A673 (cell line): ENCODE data around the gene RTN1. TPM values are rescaled to one million over a fixed set of nuclear protein-coding genes. Genes with fewer than 3 reads are reported as not detected.
"Not testable (repeated sequence)": the region's sequence is repeated elsewhere in the genome, so short reads cannot be mapped to it uniquely, and the experiment has no call there.

Experiments
- BruUV-seq: library from RNA; stranded (reverse); fragments of 400-500 nt; replicated peaks from 2 replicates; lab custom pipeline; 2021; lab: Mats Ljungman, UMichigan
- CTCF ChIA-PET: fragments of 300-600 bp; sonication (Branson Sonifier 250); formaldehyde crosslinking; loops from one replicate; lab custom pipeline; 2022; ENCODE audit warnings: antibody characterized with exemption; lab: Charles Lee
- POLR2A ChIA-PET: fragments of 300-600 bp; sonication (Branson Sonifier 250); formaldehyde crosslinking; loops from one replicate; lab custom pipeline; 2022; ENCODE audit warnings: antibody characterized with exemption; ENCODE audit not compliant: low non-redundant PET; lab: Charles Lee
- DNase-seq: peaks from one replicate; pipeline ENCODE4 v3.0.0-alpha.2; 2015; ENCODE audit warnings: low spot score
- H3K27ac ChIP-seq: fragments of 200-600 bp; sonication (generic); 2 replicates; pipeline ENCODE4 v1.5.1; 2016; ENCODE audit warnings: mixed run types, low read depth, mild to moderate bottlenecking, mixed read lengths, antibody characterized with exemption, low read length; ENCODE audit not compliant: poor library complexity, severe bottlenecking
- H3K27me3 ChIP-seq: fragments of 200-600 bp; sonication (generic); replicated peaks from 2 replicates; pipeline ENCODE4 v1.6.1; 2017; ENCODE audit warnings: mixed run types, low read depth, mild to moderate bottlenecking, mixed read lengths, antibody characterized with exemption, low read length; ENCODE audit not compliant: insufficient read depth, poor library complexity
- H3K36me3 ChIP-seq: fragments of 200-600 bp; sonication (generic); 2 replicates; pipeline ENCODE4 v1.6.1; 2016; ENCODE audit warnings: mixed run types, mild to moderate bottlenecking, mixed read lengths, antibody characterized with exemption, low read length; ENCODE audit not compliant: insufficient read depth, poor library complexity, severe bottlenecking
- H3K4me1 ChIP-seq: fragments of 200-600 bp; sonication (generic); 2 replicates; pipeline ENCODE4 v1.6.1; 2017; ENCODE audit warnings: mixed run types, mild to moderate bottlenecking, mixed read lengths, antibody characterized with exemption, low read length; ENCODE audit not compliant: insufficient read depth, poor library complexity, severe bottlenecking
- H3K4me3 ChIP-seq: fragments of 200-600 bp; sonication (generic); 2 replicates; pipeline ENCODE4 v1.5.1; 2016; ENCODE audit warnings: low read depth, mixed run types, mild to moderate bottlenecking, mixed read lengths, low read length; ENCODE audit not compliant: poor library complexity, severe bottlenecking
- H3K9me3 ChIP-seq: fragments of 200-600 bp; sonication (generic); 2 replicates; pipeline ENCODE4 v1.6.1; 2016; ENCODE audit warnings: mixed run types, low read depth, mild to moderate bottlenecking, mixed read lengths, antibody characterized with exemption, low read length; ENCODE audit not compliant: poor library complexity, severe bottlenecking
- CTCF ChIP-seq: fragments of 300-800, 200-600 bp; sonication (generic); conservative IDR thresholded peaks from 2 replicates; pipeline ENCODE4 v1.5.1; 2017; ENCODE audit warnings: low read depth, mild to moderate bottlenecking, antibody characterized with exemption, low read length, moderate library complexity, mixed read lengths
- EZH2 ChIP-seq: fragments of 200-600 bp; sonication (generic); IDR thresholded peaks from 2 replicates; pipeline ENCODE4 v1.6.1; 2017; ENCODE audit warnings: borderline replicate concordance, low read depth, mild to moderate bottlenecking, mixed read lengths, antibody characterized with exemption, low read length; ENCODE audit not compliant: poor library complexity, severe bottlenecking
- intact Hi-C: fragments of 100-400 bp; cut with micrococcal nuclease; formaldehyde crosslinking; loops from one replicate; pipeline ENCODE4 v1.10.0; 2022; ENCODE audit not compliant: unreplicated experiment
- total RNA-seq: library from RNA; stranded (reverse); gene quantifications from 2 replicates; pipeline ENCODE4 v1.2.3, GENCODE V29; 2021

The RTN1 gene
- total RNA-seq, 1 experiment from 2014 or later: 4.0 TPM

GRCh38 chr14:59656473-59656872, 214.1 kb downstream of the RTN1 start:
- no peak overlapping the region for H3K4me3 ChIP-seq
- H3K36me3 ChIP-seq: no peaks in the 10 kb centered on the region
- no peaks in the 10 kb centered on the region for H3K4me1 ChIP-seq
- BruUV-seq: no TSS peak
- ChIA-PET CTCF (no interaction called here), POLR2A (no interaction called here)
- no peak overlapping the region for H3K27ac ChIP-seq
- DNase-seq: no peak
- no peak for TF ChIP-seq CTCF
- no peak for TF ChIP-seq EZH2
- H3K27me3 ChIP-seq: no peaks in the 10 kb centered on the region
- H3K9me3 ChIP-seq: no peaks in the 10 kb centered on the region
- intact Hi-C loops: no loop called here

- CTCF ChIA-PET, DNase-seq, BruUV-seq, H3K27me3 ChIP-seq, intact Hi-C loops, H3K9me3 ChIP-seq, H3K4me3 ChIP-seq, H3K27ac ChIP-seq, POLR2A ChIA-PET, H3K36me3 ChIP-seq, H3K4me1 ChIP-seq: not testable (repeated sequence)
These were observed 216.4 kb downstream of the RTN1 start for GRCh38 chr14:59654131-59654530.

DNA sequence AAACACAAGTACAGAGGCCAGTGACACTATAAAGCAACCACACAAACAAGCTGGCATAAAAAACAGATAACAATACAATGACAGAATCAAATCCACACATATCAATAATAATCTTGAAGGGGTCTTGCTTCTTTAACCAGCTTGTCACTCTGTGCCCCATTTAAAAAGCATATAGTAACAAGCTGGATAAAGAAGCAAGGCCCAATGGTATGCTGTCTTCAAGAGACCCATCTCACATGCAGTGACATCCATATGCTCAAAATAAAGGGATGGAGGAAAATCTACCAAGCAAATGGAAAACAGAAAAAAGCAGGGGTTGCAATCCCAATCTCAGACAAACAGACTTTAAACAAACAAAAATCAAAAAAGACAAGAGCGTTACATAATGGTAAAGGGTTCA, 223.7 kb downstream of the RTN1 start:
- CTCF ChIA-PET, H3K4me3 ChIP-seq, H3K27me3 ChIP-seq, H3K36me3 ChIP-seq, intact Hi-C loops, DNase-seq, BruUV-seq, H3K4me1 ChIP-seq, H3K27ac ChIP-seq: not testable (repeated sequence)
- peaks cover 30% of the 10 kb centered on the region for H3K9me3 ChIP-seq
- POLR2A ChIA-PET: interaction anchor here (0.5 kb wide), 1 partner anchor 76 kb away, joined by 6 read pairs; no protein-coding TSS in a partner anchor

DNA sequence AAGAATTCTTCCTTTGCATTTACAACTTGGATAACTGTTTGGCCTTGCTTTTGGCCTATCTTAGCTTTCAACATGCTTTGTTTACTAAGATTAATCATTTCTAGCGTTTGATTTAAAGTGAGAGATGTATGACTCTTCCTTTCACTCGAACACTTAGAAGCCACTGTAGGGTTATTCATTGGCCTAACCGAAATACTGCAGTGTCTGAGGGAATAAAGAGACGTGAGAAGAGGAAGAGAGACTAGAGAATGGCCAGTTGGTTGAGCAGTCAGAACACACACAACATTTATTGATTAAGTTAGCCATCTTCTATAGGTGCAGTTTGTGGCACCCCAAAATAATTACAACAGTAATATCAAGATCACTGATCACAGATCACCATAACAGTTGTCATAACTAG, 231.7 kb downstream of the RTN1 start:
- peaks cover 13% of the 10 kb centered on the region for H3K9me3 ChIP-seq
- H3K4me3 ChIP-seq: no peak overlapping the region
- CTCF ChIA-PET: no interaction called here
- no peaks in the 10 kb centered on the region for H3K4me1 ChIP-seq
- H3K27me3 ChIP-seq: no peaks in the 10 kb centered on the region
- no peak for DNase-seq
- no peaks in the 10 kb centered on the region for H3K36me3 ChIP-seq
- TF ChIP-seq CTCF (no peak), EZH2 (no peak)
- POLR2A ChIA-PET: no interaction called here
- intact Hi-C loops: no loop called here
- no peak overlapping the region for H3K27ac ChIP-seq
- BruUV-seq: no TSS peak
